ENCODE results near the gene RPS10.

- TF ChIP-seq CTCF (IDR thresholded peaks at IDR 0.05) (peak; percentile 74 to 81 (median 78)), POLR2A (IDR thresholded peaks at IDR 0.05) (no peak)
Observed at GRCh38 chr6:34414999-34415858, 10.6 kb downstream of the RPS10 start.

Data from vagina (tissue), 2 donors.